ENCODE measurements around the gene DOK1.

The DOK1 gene

GRCh38 chr2:74553892-74554819, at the start of gene DOK1, which contains the start of gene LOXL3:
Gene DOK1, plus strand, starts transcription at chr2:74554720. Its CDS starts 35 bp downstream, at chr2:74554755.
Gene LOXL3, minus strand, starts transcription at chr2:74553942. Its CDS starts 1,308 bp downstream, at chr2:74552634.
- DNase-seq: peak; percentile 58

GRCh38 chr2:74505448-74506246, 48.9 kb upstream of the DOK1 start:
- no peak for DNase-seq

DNA sequence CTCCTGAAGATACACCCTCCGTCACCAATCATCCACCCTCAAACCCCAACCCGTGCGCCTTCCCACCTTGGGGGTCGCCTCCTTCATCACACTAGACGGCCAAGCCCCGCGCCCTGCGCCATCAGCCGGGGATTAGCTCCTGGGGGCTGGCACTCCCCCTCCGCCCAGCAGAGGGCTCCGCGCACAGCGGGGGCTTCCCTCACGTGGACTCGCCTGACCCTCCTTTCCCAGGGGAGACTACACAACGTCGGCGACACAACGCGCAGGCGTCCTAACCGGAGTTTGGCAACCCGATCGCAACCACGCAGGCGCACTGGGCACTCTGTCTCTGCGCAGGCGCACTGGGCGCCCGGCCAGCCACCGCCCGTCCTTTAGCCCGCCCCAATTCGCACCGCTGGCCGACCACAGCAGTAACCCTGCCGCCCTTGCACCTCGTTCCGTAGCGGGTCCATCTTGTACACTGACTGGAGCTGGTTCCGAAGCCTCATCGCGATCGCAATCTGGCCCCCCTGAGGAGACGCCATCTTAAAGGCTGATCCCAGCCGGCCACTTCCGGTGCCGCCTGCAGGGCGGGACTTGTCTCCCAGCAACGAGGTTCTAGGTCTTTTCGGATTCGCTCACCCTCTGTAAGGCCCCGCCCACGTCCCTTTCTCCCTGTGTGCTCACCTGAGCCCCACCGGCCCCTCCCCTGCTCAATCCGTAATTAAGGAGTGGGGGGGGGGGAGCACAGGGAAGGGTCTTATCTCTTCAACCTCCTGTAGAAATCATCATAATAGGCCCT, 47.2 kb upstream of the DOK1 start, which contains the start of gene PCGF1:
TSS of gene PCGF1 (minus strand) at position 551 of the 781 bp plus-strand sequence. CDS start at position 524, 27 bp downstream.
- peak; percentile 95 for DNase-seq

DNA sequence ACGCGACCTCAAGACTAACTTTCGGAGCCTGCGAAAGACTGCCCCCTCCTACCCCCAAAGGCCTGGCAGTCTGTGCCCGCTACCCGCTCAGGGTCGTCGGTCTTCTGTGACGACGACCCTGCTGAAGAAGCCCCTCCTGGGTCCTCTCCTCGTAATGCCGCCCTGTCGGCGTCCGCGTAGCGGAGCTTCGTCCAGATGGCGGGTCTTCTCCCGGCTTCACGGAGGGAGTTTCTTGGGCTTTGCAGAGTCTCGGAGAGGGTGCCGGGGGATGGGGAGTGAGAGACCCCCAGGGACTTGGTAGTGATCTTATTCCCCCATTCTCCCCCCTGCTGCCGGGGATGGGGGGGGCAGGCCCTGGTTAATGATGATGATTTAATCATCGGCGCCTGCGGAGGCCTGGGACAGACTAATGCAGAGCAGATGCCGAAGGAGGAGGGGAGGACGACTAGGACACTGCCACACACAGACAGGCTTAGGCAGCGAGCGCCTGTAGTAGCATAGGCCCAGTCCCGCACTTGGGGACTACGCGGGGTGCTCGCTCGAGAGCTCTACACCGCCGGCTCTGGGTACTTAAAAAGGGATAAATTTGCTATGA, 46.5 kb upstream of the DOK1 start:
- DNase-seq: peak; percentile 51

DNA sequence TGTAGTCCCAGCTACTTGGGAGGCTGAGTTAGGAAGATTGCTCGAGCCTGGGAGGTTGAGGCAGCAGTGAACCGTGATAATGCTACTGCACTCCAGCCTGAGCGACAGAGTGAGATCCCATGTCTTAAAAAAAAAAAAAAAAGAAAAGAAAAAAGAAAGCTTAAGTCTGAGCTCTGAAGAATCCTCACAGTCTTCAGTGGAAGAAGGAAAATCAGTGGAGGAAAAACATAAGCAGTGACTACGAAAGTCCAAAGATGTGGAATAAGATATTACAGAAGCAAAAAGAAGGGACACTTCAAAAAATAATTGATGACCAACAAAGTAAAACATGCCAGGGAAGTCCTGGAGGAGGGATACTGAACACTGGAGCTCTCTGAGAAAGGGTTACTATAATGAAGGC, 44.2 kb upstream of the DOK1 start:
- DNase-seq: no peak

- no peak for DNase-seq
Observed at GRCh38 chr2:74511104-74511989, 43.2 kb upstream of the DOK1 start.

- DNase-seq: no peak
Observed at GRCh38 chr2:74512744-74513604, 41.5 kb upstream of the DOK1 start.

GRCh38 chr2:74513605-74514367, 40.7 kb upstream of the DOK1 start:
- DNase-seq: peak; percentile 16

DNA sequence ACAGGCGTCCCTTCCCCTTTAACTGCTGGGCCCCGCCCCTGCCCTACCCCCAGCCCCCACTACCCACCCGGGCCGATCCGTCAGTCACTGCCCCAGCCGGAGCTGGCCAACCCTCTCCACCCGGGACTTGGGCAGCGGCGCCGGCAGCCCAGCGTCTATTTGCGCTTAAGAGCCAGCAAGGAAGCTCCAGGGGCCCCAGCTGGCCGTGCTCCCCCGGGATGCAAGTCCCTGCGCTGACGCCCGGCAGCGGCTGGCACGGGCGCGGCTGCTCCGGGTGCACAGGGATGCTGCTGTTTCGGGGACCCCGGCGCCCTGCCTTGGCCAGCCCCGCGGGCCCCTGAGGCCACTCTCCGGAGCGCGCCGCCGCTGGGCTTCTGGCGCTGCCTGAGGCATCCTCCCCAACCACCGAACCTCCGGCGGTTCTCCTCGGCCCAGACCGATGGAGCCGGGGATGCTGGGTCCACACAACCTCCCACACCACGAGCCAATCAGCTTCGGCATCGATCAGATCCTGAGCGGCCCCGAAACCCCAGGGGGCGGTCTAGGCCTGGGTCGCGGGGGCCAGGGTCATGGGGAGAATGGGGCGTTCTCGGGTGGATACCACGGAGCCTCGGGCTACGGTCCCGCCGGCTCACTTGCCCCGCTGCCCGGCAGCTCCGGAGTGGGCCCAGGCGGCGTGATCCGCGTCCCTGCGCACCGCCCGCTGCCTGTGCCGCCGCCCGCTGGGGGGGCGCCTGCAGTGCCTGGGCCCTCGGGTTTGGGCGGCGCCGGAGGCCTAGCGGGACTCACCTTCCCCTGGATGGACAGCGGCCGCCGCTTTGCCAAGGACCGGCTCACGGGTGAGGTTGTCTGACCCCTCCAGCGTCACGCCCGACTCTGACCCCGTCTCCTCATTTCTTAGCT, 39.9 kb upstream of the DOK1 start, which contains the start of gene TLX2:
TSS of gene TLX2 (plus strand) at position 83 of the 903 bp plus-strand sequence. CDS start at position 440, 357 bp downstream.
- no peak for DNase-seq

GRCh38 chr2:74515271-74515980, 39.1 kb upstream of the DOK1 start:
- no peak for DNase-seq

DNA sequence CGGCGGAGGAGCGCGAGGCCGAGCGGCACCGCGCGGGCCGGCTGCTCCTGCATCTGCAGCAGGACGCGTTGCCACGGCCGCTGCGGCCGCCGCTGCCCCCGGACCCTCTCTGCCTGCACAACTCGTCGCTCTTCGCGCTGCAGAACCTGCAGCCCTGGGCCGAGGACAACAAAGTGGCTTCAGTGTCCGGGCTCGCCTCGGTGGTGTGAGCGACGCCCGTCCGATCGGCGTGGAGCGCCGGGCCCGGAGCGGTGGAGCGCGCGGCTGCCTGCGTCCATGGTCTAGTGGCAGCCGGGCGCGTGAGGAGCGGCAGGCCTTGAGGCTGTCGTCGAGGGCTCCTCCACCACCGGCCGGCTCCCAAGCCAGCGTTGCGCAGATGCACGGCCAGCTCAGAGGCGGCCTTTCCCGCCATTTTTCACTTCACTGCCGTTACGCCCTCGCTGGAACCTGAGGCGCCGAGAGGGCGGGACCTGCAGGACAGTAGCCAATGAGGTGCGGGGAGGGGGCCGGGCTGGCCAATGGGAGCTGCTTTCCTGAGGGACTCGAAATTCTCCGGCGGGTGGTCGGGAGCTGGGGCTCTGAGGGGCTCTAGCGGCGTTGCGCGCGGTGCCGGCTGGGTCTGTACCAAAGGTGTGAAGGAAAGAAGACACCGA, 38.4 kb upstream of the DOK1 start:
- no peak for DNase-seq

DNA sequence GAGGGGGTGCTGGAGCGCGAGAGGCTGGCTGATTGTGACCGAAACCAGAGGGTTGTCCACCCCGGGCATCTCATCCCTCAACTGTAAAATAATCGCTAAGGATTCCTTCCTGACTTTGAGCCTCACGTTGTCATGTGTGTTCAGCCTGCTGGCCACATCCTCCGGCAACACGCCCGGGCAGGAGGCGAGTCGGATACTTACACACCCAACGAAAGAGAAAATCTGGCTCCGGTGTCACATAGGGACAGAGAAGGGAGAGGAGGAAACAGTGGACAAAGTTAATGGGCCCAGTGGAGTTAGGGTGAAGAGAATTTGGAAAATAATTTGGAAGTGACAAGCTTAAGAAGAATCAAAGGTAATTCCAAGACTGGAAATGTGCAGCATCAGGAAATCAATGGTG, 37.9 kb upstream of the DOK1 start:
- DNase-seq: no peak

DNA sequence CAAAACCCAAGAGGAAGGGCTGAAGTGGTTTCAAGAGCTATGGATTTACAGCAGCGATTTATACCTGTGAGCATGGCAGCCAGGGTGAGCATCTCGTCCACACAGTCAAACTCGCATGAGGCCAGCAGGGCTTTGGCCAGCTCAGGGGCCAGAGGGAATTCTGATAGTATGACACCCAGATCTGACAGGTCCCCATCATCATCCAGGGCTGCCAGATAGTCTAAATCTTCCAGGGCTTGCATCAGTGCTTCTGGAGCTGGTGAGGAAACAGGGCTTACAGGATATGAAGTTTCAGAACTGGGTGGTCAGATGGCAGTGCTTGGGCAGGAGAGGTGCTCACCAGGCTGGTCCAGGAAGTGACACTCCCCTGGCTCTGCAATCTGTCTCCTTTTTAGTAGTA, 32.0 kb upstream of the DOK1 start:
- no peak for DNase-seq

DNA sequence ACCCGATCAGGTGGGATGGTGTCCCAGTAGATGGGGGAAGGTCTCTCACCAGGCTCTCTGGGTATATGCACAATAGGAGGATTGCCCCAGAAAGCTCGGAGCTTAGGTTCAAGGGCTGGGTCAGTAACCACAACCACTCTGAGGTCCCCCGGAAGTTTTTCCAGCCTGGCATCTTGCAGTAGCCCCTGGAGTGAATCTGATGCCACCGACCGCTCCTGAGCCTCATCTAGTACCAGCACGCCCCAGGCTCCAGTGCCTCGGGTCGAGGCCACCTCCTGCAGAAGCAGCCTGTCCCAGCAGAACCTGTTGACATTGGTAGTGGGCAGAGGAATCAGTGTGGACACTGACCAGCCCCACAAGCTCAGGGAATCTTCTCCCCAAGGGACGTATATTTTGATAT, 30.5 kb upstream of the DOK1 start:
- no peak for DNase-seq

- DNase-seq: no peak
Observed at GRCh38 chr2:74524955-74525716, 29.4 kb upstream of the DOK1 start.

Data from NCI-H1105 treated with DMSO at 0.1 percent for 48 hours (cell line).